ENCODE data around the gene CCL22. TPM values are rescaled to one million over a fixed set of nuclear protein-coding genes. Genes with fewer than 3 reads are reported as not detected.

The CCL22 gene
- total RNA-seq, 1 donor from 2014 or later: not detected

GRCh38 chr16:57348327-57348726 lies 10.3 kb upstream of the CCL22 start:
- DNase-seq (ENCODE audit: low read depth): no peak
- Histone ChIP-seq H3K27me3 (ENCODE audit: control insufficient read depth, insufficient read depth, low read length) (peaks cover 5% of the 10 kb centered on the region), H3K4me3 (ENCODE audit: low read depth, low read length) (no peak overlapping the region), H3K36me3 (ENCODE audit: control insufficient read depth, insufficient read depth, low read length) (no peaks in the 10 kb centered on the region)
- TF ChIP-seq CTCF (IDR thresholded peaks at IDR 0.05; ENCODE audit: insufficient read depth, low read length, poor library complexity, severe bottlenecking): no peak

- Histone ChIP-seq H3K36me3 (ENCODE audit: control insufficient read depth, insufficient read depth, low read length) (no peaks in the 10 kb centered on the region), H3K4me3 (ENCODE audit: low read depth, low read length) (no peak overlapping the region), H3K27me3 (ENCODE audit: control insufficient read depth, insufficient read depth, low read length) (peaks cover 5% of the 10 kb centered on the region)
- TF ChIP-seq CTCF (IDR thresholded peaks at IDR 0.05; ENCODE audit: insufficient read depth, low read length, poor library complexity, severe bottlenecking): no peak
- no peak for DNase-seq (ENCODE audit: low read depth)
Measured at GRCh38 chr16:57349212-57350031, 9.2 kb upstream of the CCL22 start.

GRCh38 chr16:57352636-57353047 lies 5.9 kb upstream of the CCL22 start:
- no peak for DNase-seq (ENCODE audit: low read depth)
- H3K27me3 ChIP-seq (ENCODE audit: control insufficient read depth, insufficient read depth, low read length): peaks cover 4% of the 10 kb centered on the region
- TF ChIP-seq CTCF (IDR thresholded peaks at IDR 0.05; ENCODE audit: insufficient read depth, low read length, poor library complexity, severe bottlenecking): no peak
- no peaks in the 10 kb centered on the region for H3K36me3 ChIP-seq (ENCODE audit: control insufficient read depth, insufficient read depth, low read length)
- no peak overlapping the region for H3K4me3 ChIP-seq (ENCODE audit: low read depth, low read length)

GRCh38 chr16:57354311-57354710 lies 4.3 kb upstream of the CCL22 start:
- Histone ChIP-seq H3K4me3 (ENCODE audit: low read depth, low read length) (no peak overlapping the region), H3K36me3 (ENCODE audit: control insufficient read depth, insufficient read depth, low read length) (no peaks in the 10 kb centered on the region), H3K27me3 (ENCODE audit: control insufficient read depth, insufficient read depth, low read length) (no peaks in the 10 kb centered on the region)
- DNase-seq (ENCODE audit: low read depth): no peak
- no peak for TF ChIP-seq CTCF (IDR thresholded peaks at IDR 0.05; ENCODE audit: insufficient read depth, low read length, poor library complexity, severe bottlenecking)

- TF ChIP-seq CTCF (IDR thresholded peaks at IDR 0.05; ENCODE audit: insufficient read depth, low read length, poor library complexity, severe bottlenecking): no peak
- Histone ChIP-seq H3K36me3 (ENCODE audit: control insufficient read depth, insufficient read depth, low read length) (no peaks in the 10 kb centered on the region), H3K4me3 (ENCODE audit: low read depth, low read length) (no peak overlapping the region), H3K27me3 (ENCODE audit: control insufficient read depth, insufficient read depth, low read length) (no peaks in the 10 kb centered on the region)
- no peak for DNase-seq (ENCODE audit: low read depth)
Measured at GRCh38 chr16:57355898-57356414, 2.6 kb upstream of the CCL22 start.
